Spleen (tissue), 13 donors: ENCODE measurements around the gene SIDT2. TPM values are rescaled to one million over a fixed set of nuclear protein-coding genes. Genes with fewer than 3 reads are reported as not detected.
"Not testable (repeated sequence)": the region's sequence is repeated elsewhere in the genome, so short reads cannot be mapped to it uniquely, and the experiment has no call there.

ENCODE experiments used
- DNase-seq: peaks from one replicate; pipeline ENCODE4 v3.0.0-alpha.2; 2020
- H3K27ac ChIP-seq, 8 donors: fragments of 200-600 bp; sonication (generic) in 7 of 8; 1 replicate in 4 of 8; 2 replicates in 4 of 8; pipeline versions ENCODE4 v1.5.0 to v1.8.0; 2016 to 2021; ENCODE audit warnings: inconsistent platforms in 4 of 8, mild to moderate bottlenecking in 4 of 8, moderate library complexity in 1 of 8
- H3K27me3 ChIP-seq, 7 donors: fragments of 200-600 bp; sonication (generic) in 6 of 7; replicated peaks in 1 of 7; 1 replicate in 4 of 7; 2 replicates in 3 of 7; pipeline versions ENCODE4 v1.5.0 to v1.8.0; 2016 to 2021; ENCODE audit warnings: inconsistent platforms in 3 of 7, mild to moderate bottlenecking in 1 of 7
- H3K36me3 ChIP-seq, 6 donors: fragments of 200-600 bp; sonication (generic) in 5 of 6; 1 replicate in 4 of 6; 2 replicates in 2 of 6; pipeline versions ENCODE4 v1.5.0 to v1.8.0; 2016 to 2021; ENCODE audit warnings: inconsistent platforms in 2 of 6
- H3K4me1 ChIP-seq, 6 donors: fragments of 200-600 bp; sonication (generic) in 5 of 6; 1 replicate in 3 of 6; 2 replicates in 3 of 6; pipeline versions ENCODE4 v1.5.0 to v1.8.0; 2016 to 2021; ENCODE audit warnings: inconsistent platforms in 3 of 6
- H3K4me3 ChIP-seq, 8 donors: fragments of 200-600 bp; sonication (generic) in 7 of 8; 1 replicate in 4 of 8; 2 replicates in 4 of 8; pipeline versions ENCODE4 v1.5.0 to v1.8.0; 2016 to 2021; ENCODE audit warnings: inconsistent platforms in 4 of 8, mild to moderate bottlenecking in 4 of 8, moderate library complexity in 2 of 8
- H3K9me3 ChIP-seq, 8 donors: fragments of 200-600 bp; sonication (generic) in 7 of 8; 1 replicate in 4 of 8; 2 replicates in 4 of 8; pipeline versions ENCODE4 v1.5.0 to v1.8.0; 2016 to 2021; ENCODE audit warnings: inconsistent platforms in 4 of 8
- POLR2A ChIP-seq, 3 donors: fragments of 450-650 bp; IDR thresholded peaks; one replicate each; pipeline ENCODE4 v1.5.1; 2017; ENCODE audit warnings: antibody characterized with exemption in 3 of 3, mild to moderate bottlenecking in 1 of 3
- POLR2AphosphoS5 ChIP-seq, 3 donors: sonication (generic); formaldehyde crosslinking; IDR thresholded peaks; one replicate each; pipeline ENCODE4 v1.5.1; 2017; ENCODE audit warnings: antibody characterized with exemption in 3 of 3
- WGBS, 5 donors: extraction: QIAGEN DNeasy Blood & Tissue Kit in 3 of 5; methylation state at CpG; one replicate each; pipeline versions ENCODE4 v1.1.5 to v1.1.7; 2013 to 2018; 5-methylcytosine and 5-hydroxymethylcytosine counted together
- intact Hi-C: fragments of 100-400 bp; cut with DNase I; formaldehyde crosslinking; loops from one replicate; pipeline ENCODE4 v1.15.0; 2023; ENCODE audit warnings: low total_unique reads
- long read RNA-seq, 2 donors: transcript quantifications; one replicate each; lab custom pipeline, GENCODE V29; 2026
- polyA plus RNA-seq, 3 donors: library from polyadenylated mRNA; stranded (reverse); fragments of 200-250 nt; gene quantifications; one replicate each; pipeline ENCODE4 v1.2.1, GENCODE V29; 2013
- total RNA-seq, 7 donors: library from RNA; depleted of rRNA in 3 of 7; stranded (reverse); fragments of >200 nt in 3 of 7; fragmentation: NEBNext Ultra II Directional in 4 of 7; extraction: Animal tissue kit (Norgen Biotek cat#: 25700) in 4 of 7; gene quantifications; one replicate each; pipeline versions ENCODE4 v1.1.0 to v1.2.1, GENCODE V29; 2016 to 2021
- TF ChIP-seq, protein P1 (sequence below), 11 experiments: fragments of 200-600 bp in 7 of 11; fragments of 450-650 bp in 4 of 11; sonication (generic) in 4 of 11; IDR thresholded peaks in 8 of 11; conservative IDR thresholded peaks in 3 of 11; 1 replicate in 7 of 11; 2 replicates in 4 of 11; pipeline versions ENCODE4 v1.4.0 to v1.8.0; 2016 to 2021; ENCODE audit warnings: antibody characterized with exemption in 11 of 11, inconsistent platforms in 4 of 11, mild to moderate bottlenecking in 1 of 11
- donor health status: healthy with polysubstance abuse.
- donor health status: DM: no; HTN: no; CAD: no; lungs with moderate emphysema.
- donor health status: DM: no; HTN: no; CAD: no.
- donor health status: Bipolar disorder and iron deficiency.
- donor health status: healthy.
- donor health status: DM: no; HTN: no; CAD: no.
- donor health status: DM: yes; HTN: yes; CAD: no.

SIDT2 gene
- total RNA-seq (10 to 100 TPM; 40.3 to 83.8 (median 58.3) TPM), polyA plus RNA-seq (10 to 100 TPM; 21.3 to 36.0 (median 24.0) TPM)
- long read RNA-seq, donor 1 = 0 reads
- long read RNA-seq, donor 2, full-length matches to known transcripts = 2 of 2 reads
- long read RNA-seq, donor 2, partial matches to known transcripts = 0 of 2 reads
- long read RNA-seq, donor 2, other reads (novel, unspliced or antisense) = 0 of 2 reads

DNA sequence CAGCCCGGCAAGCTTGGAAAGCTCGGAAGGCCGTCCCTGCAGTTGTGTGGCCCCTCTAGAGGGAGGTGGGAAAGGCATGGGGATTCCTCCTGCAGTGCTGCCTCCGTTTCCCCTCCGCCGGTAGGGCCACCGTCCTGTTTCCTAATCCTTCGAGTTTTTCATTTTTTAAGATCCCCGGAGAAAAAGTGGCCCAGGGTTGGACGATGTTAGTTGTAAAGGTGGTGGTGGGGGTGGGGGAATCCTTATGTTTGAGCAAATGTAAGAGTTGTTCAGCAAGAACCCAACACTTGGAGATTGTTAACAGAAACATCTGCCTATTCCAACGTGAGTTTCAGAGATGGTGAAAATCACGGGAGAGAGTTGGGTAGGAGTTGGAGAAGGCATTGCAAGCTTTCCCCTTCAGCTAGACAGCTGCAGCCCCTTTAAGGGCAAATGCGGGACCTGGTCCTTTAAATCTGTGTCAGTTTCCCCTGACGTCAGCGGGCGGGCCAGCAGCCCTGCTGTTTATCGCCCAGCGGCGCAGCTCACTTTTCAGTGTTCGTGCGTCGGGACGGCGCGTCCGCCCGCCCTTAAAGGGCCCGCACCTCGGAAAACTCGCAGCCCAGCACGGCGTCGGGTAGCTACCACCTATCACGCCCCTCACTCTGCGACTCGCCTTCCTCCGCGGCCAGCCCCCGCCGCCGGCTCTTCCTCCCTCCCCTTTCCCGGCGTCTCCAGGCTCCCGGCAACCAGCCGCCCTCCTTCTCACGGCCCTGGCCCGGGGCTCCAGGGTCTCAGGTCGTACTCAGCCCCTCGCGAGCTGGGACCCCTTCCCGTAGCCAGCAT is at the start of gene SIDT2:
Gene SIDT2, plus strand, starts transcription at position 534 of the 825 bp plus-strand sequence. CDS start 521 bp downstream, outside the sequence.
- Histone ChIP-seq H3K4me3 (peak within 1 kb of the TSS; percentile 81 to 93 (median 86)), H3K27ac (peak within 1 kb of the TSS; percentile 86 to 97 (median 94)), H3K27me3 (no peaks in the 10 kb centered on the region), H3K36me3 (peaks cover 0 to 20% (median 12%) of the 10 kb centered on the region in 6 donors), H3K9me3 (no peaks in the 10 kb centered on the region), H3K4me1 (peaks cover 19 to 47% (median 35%) of the 10 kb centered on the region in 6 donors)
- 2 to 4% (median 2%) methylated on average over 30 to 51 of the region's 51 CpGs for WGBS, 5 donors
- DNase-seq = peak; percentile 99
- intact Hi-C loops = no loop called here
- peak; percentile 60 to 93 (median 61) for TF ChIP-seq POLR2A (IDR thresholded peaks at IDR 0.05)
- TF ChIP-seq, protein P1, sequence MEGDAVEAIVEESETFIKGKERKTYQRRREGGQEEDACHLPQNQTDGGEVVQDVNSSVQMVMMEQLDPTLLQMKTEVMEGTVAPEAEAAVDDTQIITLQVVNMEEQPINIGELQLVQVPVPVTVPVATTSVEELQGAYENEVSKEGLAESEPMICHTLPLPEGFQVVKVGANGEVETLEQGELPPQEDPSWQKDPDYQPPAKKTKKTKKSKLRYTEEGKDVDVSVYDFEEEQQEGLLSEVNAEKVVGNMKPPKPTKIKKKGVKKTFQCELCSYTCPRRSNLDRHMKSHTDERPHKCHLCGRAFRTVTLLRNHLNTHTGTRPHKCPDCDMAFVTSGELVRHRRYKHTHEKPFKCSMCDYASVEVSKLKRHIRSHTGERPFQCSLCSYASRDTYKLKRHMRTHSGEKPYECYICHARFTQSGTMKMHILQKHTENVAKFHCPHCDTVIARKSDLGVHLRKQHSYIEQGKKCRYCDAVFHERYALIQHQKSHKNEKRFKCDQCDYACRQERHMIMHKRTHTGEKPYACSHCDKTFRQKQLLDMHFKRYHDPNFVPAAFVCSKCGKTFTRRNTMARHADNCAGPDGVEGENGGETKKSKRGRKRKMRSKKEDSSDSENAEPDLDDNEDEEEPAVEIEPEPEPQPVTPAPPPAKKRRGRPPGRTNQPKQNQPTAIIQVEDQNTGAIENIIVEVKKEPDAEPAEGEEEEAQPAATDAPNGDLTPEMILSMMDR (IDR thresholded peaks at IDR 0.05 in 8 of 11, conservative IDR thresholded peaks at IDR 0.05 in 3 of 11) = peak in 5 of 11 experiments; percentile 7 to 42 (median 20)
- peak; percentile 98 to 99 (median 98) for TF ChIP-seq POLR2AphosphoS5 (IDR thresholded peaks at IDR 0.05)

GRCh38 chr11:117130396-117130795 is 48.1 kb upstream of the SIDT2 start:
- H3K4me3 ChIP-seq, H3K27ac ChIP-seq, H3K9me3 ChIP-seq, H3K36me3 ChIP-seq, DNase-seq, H3K4me1 ChIP-seq, H3K27me3 ChIP-seq: not testable (repeated sequence)
- intact Hi-C loops = loop anchor here (5.0 kb wide), 1 partner anchor 77 kb away; no protein-coding TSS in a partner anchor
- WGBS, 5 donors = 89 to 94% (median 91%) methylated on average over 5 to 7 of the region's 7 CpGs

DNA sequence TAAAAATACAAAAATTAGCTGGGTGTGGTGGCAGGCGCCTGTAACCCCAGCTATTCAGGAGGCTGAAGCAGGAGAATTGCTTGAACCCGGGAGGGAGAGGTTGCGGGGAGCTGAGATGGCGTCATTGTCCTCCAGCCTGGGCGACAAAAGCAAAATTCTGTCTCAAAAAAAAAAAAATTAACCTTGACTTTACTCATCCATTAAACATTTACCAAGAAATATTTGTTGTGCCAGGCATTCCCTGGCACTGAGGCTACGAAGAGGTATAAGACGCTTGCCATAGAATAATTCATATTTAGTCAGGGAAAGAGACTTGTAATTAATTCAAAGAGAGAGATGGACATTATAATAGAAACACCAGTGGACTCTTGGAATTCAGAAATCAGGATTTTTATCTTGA is 47.7 kb upstream of the SIDT2 start:
- Histone ChIP-seq H3K4me1 (no peaks in the 10 kb centered on the region), H3K4me3 (no peak overlapping the region), H3K9me3 (no peaks in the 10 kb centered on the region), H3K36me3 (no peaks in the 10 kb centered on the region), H3K27me3 (no peaks in the 10 kb centered on the region), H3K27ac (no peak overlapping the region)
- 91 to 96% (median 93%) methylated on average over 7 of the region's 7 CpGs for WGBS, 5 donors
- TF ChIP-seq POLR2AphosphoS5 (IDR thresholded peaks at IDR 0.05) = no peak
- TF ChIP-seq, protein P1 (IDR thresholded peaks at IDR 0.05 in 8 of 11, conservative IDR thresholded peaks at IDR 0.05 in 3 of 11) = no peak
- TF ChIP-seq POLR2A (IDR thresholded peaks at IDR 0.05) = no peak
- intact Hi-C loops = loop anchor here (5.0 kb wide), 1 partner anchor 76 kb away; no protein-coding TSS in a partner anchor
- DNase-seq = no peak

DNA sequence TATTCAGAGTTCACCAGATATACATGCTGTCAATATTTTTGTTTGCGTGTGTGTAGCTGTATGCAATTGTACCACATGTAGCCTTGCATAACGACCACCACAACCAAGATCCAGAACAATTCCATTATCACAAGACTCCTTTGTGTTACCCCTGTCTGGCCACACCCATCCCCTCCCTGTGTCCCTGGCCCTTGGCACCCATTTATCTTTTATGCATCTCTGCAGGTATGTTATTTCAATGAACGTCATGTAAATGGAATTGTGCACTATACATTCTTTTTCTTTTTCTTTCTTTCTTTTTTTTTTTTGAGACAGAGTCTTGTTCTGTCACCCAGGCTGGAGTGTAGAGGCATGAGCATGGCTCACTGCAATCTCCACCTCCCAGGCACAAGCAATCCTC is 44.1 kb upstream of the SIDT2 start:
- no peak overlapping the region for H3K27ac ChIP-seq
- no peak overlapping the region for H3K4me3 ChIP-seq
- H3K36me3 ChIP-seq = no peaks in the 10 kb centered on the region
- intact Hi-C loops = loop anchor here (5.0 kb wide), 1 partner anchor 73 kb away; no protein-coding TSS in a partner anchor
- peaks cover 0 to 5% (median 0%) of the 10 kb centered on the region in 6 donors for H3K4me1 ChIP-seq
- TF ChIP-seq POLR2AphosphoS5 (IDR thresholded peaks at IDR 0.05) = no peak
- TF ChIP-seq, protein P1 (IDR thresholded peaks at IDR 0.05 in 8 of 11, conservative IDR thresholded peaks at IDR 0.05 in 3 of 11) = no peak
- no peak for TF ChIP-seq POLR2A (IDR thresholded peaks at IDR 0.05)
- H3K9me3 ChIP-seq = no peaks in the 10 kb centered on the region
- H3K27me3 ChIP-seq = no peaks in the 10 kb centered on the region
- no peak for DNase-seq
- 66 to 87% (median 81%) methylated on average over 2 to 3 of the region's 3 CpGs for WGBS, 5 donors

DNA sequence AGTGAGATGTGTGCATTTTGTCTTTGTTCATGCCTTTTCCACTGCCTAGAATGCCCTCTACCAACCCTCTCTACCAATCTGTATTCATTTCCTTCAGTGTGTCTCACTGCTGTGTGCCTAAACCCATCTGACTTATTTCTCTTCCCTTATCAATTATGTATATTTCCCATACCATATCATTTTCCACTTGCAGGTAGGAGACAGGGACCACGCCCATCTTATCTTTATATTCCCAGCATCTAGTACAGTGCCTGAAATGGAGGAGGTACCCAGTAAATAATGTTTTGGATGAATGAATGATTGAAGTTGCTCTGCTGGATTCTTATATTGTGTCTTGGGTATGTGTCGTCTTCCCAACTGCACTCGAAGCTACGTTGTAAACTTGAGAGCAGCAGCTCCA is 43.6 kb upstream of the SIDT2 start:
- H3K4me1 ChIP-seq, H3K27ac ChIP-seq, H3K27me3 ChIP-seq, DNase-seq, H3K4me3 ChIP-seq, H3K9me3 ChIP-seq, H3K36me3 ChIP-seq: not testable (repeated sequence)
- intact Hi-C loops = loop anchor here (5.0 kb wide), 1 partner anchor 72 kb away; no protein-coding TSS in a partner anchor
- WGBS, 5 donors = 67 to 94% (median 86%) methylated on average over 1 of the region's 4 CpGs; no CpG with 5 or more reads in 1 of the 5 donors

- H3K36me3 ChIP-seq, H3K4me1 ChIP-seq, H3K9me3 ChIP-seq, DNase-seq, H3K27ac ChIP-seq, intact Hi-C loops, H3K4me3 ChIP-seq, H3K27me3 ChIP-seq: not testable (repeated sequence)
- no CpG with 5 or more reads among the region's 15 CpGs for WGBS, 5 donors
Observed at GRCh38 chr11:117137223-117138086, 41.1 kb upstream of the SIDT2 start.
